HG03025 (cell line): Measurements from ENCODE around the gene DEAF1.
"Not testable (repeated sequence)": the region's sequence is repeated elsewhere in the genome, so short reads cannot be mapped to it uniquely, and the experiment has no call there.

Experiments
- ATAC-seq: cut with Tn5 transposase; IDR thresholded peaks from one replicate; pipeline ENCODE4 v1.9.1; 2021; ENCODE audit warnings: mild to moderate bottlenecking, moderate library complexity; ENCODE audit not compliant: unreplicated experiment, low FRiP score

DEAF1 gene

DNA sequence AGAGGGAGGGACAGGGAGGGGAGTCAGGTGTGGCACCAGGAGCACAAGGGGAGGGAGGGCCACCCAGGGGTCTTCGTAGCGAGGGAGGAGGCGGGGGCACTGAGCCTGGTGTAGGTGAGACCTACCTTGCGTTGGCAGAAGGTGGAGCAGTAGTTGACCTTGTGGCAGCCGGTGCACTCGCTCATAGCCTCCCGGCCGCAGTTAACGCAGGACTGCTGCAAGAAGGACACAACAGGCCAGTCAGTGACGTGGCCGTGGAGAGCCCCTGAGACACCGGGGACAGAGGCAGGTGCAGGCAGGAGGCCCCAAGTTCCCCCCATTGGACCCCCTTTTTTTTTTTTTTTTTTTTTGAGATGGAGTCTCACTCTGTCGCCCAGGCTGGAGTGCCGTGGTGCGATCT lies 41.2 kb downstream of the DEAF1 start:
- ATAC-seq: no peak

DNA sequence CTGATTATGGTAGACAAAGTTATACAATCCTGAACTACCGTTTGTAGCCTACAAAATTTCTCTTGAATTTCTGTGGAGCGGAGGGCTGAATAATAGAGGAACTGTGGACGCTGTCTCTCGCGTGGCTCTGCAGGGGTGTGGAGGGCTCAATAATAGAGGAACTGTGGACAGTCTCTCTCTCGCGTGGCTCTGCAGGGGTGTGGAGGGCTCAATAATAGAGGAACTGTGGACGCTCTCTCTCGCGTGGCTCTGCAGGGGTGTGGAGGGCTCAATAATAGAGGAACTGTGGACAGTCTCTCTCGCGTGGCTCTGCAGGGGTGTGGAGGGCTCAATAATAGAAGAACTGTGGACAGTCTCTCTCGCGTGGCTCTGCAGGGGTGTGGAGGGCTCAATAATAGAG lies 41.9 kb downstream of the DEAF1 start:
- not testable (repeated sequence) for ATAC-seq

DNA sequence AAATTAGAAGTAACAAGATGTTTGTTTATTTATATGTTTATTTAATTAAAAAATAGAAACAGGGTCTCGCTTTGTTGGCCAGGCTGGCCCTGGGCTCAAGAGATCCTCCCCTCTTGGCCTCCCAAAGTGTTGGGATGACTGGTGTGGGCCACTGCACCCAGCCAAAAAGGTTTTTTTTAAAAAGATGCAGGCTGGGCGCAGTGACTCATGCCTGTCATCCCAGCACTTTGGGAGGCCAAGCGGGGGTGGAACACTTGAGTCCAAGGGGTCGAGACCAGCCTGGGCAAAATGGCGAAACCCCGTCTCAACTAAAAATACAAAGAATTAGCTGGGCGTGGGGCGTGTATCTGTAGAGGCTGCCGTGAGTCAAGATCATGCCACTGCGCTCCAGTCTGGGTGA lies 44.5 kb downstream of the DEAF1 start:
- ATAC-seq: no peak

DNA sequence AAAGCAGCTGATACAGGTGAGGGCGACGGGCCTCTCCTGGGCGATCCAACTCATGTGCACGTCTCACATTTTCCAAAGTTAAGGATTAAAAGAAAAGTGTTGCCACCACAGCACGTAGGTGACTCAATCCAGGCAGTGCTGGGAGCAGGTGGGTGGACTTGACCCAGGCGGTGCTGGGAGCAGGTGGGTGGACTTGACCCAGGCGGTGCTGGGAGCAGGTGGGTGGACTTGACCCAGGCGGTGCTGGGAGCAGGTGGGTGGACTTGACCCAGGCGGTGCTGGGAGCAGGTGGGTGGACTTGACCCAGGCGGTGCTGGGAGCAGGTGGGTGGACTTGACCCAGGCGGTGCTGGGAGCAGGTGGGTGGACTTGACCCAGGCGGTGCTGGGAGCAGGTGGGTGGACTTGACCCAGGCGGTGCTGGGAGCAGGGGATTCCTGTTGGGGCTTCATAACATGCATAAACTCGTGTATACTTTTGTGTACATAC lies 47.3 kb downstream of the DEAF1 start:
- ATAC-seq: not testable (repeated sequence)

DNA sequence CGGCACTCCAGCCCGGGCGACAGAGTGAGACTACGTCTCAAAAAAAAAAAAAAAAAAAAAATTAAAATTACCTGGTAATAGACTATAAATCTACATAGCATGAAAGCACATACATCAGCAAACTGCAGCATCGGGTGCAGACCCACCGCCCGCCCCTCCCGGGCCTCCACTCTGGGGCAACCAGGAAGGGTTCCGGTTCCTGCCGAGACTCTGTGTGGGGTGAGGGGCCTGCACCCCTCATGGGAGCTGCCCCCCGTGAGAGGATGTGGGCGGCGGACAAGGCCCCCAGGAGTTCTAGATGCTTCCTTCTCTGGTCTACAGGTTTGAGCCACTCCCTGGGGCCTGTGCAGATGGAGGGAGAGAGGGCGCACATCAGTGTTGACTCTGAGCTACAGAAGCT lies 48.8 kb downstream of the DEAF1 start:
- ATAC-seq: no peak

DNA sequence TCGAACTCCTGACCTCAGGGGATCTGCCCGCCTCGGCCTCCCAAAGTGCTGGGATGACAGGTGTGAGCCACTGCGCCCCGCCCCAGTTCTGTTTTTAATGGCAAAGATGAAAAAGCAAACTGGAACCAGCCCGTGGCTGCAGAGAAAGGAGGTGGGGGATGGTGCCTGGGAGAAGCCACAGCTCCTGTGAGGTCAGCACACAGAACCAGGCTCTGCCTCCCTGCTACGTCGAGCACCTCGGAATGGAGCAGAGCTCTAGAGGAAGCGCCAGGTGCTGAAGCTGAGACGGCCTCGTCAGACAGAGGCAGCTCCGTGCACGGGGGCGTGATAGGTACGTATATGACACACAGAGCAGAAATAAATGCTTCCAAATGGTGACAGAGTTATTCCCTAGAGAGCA lies 49.5 kb downstream of the DEAF1 start:
- no peak for ATAC-seq

DNA sequence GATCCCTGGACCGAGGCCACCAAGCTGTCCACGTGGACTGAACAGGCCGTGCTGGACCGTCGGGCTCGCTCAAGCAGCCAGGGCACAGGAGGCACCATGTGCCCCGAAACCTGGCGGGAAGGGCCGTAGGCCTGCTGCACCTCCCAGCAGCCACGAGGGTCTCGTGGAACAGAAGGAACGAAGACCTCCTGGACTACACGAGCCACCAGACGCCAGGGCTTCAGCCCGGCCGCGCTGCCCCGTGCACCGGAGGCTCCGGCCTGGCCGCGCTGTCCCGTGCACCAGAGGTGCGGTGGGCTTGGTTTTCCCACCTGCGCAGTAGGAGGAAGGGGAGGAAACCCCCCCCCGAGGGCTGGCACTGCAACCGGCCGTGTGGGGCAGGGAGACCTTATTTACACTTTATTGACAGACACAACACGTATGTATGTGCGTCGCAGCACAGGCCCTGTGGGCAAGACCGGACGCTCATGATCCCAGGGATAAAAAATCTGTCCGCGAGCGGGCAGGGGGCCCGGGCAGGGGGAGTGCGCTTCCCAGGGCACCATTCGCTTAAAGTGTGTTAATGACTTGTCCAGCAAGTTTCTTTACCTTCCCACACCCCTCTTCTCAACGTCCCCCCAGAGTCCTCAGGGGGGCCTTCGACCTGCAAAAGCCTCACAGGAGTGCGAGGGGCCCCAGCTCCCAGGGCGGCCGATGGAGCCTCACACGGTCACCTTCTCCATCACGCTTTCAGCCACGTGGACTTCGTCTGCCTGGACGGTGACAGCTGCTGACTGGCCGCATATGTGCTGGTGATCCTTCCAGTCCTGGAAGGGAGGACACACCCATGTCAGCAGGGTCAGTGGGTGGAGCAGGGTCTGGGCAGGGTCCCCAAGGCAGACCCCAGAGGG lies 50.9 kb downstream of the DEAF1 start:
- ATAC-seq: no peak

DNA sequence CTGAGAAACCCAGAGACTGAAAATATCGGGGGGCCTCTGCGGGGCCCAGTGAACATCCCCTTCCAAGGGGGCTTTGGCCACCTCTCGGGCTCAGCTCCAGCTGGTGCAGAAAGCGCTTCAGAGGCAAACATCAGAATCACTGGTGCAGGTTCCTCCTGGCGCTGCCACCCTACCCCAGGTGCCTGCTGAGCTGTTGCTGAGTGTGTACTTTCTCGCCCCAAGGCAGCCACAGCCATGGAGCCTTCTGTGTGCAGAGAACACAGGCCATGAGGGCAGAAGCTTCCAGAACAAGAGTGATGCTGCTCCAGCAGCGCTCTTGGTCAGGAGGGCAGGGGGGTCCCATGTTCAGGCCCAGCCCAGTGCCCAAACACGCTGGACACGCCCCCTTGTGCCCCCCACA lies 51.7 kb downstream of the DEAF1 start:
- no peak for ATAC-seq

DNA sequence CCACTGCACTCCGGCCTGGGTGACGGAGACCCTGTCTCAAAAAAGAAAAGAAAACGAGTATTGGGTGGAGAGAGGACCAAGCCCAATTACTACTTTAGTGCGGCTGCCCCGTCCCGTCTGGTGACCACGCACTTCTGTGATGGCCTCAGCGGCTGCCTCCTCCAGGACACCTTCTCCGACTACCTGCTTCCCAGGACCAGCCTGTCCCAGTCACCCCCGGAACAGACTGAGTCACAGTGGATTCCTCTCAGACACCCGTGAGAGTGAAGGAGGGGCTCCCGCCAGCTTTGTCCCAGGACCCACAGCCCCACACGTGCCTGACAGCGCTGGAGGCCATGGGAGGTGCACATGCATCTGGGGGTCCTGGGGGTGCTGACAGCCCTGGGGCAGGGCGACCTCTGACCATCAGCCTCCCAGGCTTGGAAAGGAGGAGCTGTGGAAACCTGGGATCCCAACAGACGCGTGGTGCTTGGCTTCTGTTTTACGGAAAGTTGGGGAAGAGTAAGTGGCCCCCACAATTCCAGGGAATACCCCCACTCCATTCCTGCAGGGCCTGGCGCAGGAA lies 53.1 kb downstream of the DEAF1 start:
- ATAC-seq: no peak

DNA sequence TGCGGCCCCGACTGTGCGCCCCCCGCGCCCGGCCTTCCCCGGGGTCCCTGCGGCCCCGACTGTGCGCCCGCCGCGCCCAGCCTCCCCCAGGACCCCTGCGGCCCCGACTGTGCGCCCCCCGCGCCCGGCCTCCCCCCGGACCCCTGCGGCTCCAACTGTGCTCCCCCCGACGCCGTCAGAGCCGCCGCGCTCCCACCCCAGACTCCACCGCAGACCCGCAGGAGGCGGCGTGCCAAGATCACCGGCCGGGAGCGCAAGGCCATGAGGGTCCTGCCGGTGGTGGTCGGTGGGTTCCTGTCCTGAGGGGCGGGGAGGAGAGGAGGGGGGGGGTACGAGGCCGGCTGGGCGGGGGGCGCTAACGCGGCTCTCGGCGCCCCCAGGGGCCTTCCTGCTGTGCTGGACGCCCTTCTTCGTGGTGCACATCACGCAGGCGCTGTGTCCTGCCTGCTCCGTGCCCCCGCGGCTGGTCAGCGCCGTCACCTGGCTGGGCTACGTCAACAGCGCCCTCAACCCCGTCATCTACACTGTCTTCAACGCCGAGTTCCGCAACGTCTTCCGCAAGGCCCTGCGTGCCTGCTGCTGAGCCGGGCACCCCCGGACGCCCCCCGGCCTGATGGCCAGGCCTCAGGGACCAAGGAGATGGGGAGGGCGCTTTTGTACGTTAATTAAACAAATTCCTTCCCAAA lies 54.9 kb downstream of the DEAF1 start:
- no peak for ATAC-seq

DNA sequence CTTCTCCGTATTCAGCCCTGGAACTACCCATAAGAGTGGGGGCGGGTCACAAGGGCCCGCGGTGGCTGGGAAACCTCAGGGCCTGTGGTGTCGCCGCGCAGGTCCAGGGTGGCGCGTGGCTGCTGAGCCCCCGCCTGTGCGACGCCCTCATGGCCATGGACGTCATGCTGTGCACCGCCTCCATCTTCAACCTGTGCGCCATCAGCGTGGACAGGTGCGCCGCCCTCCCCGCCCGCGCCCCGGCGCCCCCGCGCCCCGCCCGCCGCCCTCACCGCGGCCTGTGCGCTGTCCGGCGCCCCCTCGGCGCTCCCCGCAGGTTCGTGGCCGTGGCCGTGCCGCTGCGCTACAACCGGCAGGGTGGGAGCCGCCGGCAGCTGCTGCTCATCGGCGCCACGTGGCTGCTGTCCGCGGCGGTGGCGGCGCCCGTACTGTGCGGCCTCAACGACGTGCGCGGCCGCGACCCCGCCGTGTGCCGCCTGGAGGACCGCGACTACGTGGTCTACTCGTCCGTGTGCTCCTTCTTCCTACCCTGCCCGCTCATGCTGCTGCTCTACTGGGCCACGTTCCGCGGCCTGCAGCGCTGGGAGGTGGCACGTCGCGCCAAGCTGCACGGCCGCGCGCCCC lies 55.6 kb downstream of the DEAF1 start:
- ATAC-seq: no peak

DNA sequence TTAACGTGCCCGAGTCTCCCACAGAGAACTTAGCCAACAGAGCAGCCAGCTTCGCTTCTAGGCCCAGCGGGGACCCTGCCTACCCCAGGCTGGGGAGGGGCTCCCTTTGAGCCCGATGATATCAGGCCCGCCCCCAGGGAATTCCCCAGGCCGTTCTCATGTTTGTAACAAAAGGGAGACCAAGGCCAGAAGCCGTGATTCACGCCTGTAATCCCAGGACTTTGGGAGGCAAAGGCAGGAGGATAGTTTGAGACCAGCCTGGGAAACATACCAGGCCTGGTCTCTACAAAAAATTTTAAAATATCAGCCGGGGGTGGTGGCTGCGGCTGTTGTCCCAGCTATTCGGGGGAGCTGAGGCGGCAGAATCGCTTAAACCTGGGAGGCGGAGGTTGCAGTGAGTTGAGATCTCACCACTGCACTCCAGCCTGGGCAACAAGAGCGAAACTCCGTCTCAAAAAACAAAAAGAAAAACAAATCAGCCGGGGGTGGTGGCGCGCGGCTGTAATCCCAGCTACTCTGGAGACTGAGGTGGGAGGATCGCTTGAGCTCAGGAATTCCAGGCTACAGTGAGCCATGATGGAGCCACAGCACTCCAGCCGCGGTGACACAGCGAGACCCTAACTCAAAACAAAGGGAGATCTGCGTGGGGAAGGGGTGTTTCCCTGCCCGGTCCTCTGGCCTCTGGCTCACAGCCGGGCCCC lies 56.2 kb downstream of the DEAF1 start:
- ATAC-seq: no peak

DNA sequence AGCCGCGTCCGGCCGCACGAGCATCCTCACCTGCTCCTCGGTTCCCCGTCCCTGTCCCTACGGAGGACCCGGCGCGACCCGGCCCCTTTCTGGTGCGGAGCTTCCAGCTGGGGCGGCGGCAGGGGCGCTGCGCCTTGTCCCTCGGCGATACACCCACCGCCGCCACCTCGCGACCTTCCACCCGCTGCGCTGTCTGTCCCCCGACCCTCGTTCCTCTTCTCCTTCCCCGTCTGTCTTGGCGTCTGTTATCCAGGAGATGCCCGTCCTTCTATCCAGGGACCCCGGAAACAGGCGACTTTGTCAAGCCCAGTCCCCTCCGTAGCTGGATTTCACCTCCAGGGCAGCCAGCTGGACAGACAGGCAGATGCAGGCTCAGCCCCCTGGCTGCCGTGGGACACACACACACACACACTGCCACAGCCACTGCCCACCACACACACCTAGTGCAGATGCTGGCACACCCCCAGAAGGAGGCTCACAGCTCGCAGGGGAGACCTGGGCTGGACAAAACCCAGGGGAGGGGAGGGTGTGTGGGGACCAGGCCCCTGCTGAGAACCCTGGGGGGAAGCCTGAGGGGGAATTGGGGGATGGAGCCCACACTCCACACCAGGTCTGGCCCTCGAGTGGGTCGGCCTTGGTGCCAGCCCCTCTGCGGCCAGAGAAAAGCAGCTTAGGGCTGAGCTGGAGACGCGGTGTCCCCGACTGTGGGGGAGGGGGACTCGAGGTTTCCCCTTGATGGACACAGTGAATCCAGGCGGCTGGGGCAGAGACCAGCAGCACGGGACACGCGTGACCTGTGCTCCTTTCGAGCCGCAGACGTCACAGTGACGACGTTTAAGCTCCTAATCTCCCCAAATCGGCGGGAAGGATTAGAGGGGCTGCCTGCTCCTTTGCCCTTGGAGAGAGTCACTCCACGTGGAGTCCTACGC lies 57.2 kb downstream of the DEAF1 start:
- no peak for ATAC-seq

DNA sequence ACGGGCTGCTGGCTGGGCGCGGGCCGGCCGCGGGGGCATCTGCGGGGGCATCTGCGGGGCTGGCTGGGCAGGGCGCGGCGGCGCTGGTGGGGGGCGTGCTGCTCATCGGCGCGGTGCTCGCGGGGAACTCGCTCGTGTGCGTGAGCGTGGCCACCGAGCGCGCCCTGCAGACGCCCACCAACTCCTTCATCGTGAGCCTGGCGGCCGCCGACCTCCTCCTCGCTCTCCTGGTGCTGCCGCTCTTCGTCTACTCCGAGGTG lies 57.8 kb downstream of the DEAF1 start:
- ATAC-seq: no peak

DNA sequence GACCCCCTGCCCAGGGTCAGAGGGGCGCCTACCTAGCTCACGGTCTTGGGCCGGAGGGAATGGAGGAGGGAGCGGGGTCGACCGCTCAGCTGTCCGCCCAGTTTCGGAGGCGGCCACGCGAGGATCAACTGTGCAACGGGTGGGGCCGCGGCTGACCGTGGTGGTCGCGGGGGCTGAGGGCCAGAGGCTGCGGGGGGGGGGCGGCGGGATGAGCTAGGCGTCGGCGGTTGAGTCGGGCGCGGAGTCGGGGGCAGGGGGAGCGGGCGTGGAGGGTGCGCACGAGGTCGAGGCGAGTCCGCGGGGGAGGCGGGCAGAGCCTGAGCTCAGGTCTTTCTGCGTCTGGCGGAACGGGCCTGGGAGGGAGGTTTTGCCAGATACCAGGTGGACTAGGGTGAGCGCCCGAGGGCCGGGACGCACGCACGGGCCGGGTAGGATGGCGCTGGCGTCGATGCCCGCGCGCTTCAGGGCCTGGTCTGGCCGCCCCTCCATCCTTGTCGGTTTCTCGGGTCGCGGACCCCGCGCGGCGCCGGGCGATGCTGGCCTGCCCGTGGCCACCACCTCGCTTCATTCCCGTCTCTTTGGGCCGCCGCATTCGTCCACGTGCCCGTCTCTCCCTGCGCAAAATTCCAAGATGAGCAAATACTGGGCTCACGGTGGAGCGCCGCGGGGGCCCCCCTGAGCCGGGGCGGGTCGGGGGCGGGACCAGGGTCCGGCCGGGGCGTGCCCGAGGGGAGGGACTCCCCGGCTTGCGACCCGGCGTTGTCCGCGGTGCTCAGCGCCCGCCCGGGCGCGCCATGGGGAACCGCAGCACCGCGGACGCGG lies 58.3 kb downstream of the DEAF1 start, which contains the start of gene DRD4:
TSS of gene DRD4 (plus strand) at position 759 of the 822 bp plus-strand sequence. CDS start at position 795, 36 bp downstream.
- no peak for ATAC-seq

DNA sequence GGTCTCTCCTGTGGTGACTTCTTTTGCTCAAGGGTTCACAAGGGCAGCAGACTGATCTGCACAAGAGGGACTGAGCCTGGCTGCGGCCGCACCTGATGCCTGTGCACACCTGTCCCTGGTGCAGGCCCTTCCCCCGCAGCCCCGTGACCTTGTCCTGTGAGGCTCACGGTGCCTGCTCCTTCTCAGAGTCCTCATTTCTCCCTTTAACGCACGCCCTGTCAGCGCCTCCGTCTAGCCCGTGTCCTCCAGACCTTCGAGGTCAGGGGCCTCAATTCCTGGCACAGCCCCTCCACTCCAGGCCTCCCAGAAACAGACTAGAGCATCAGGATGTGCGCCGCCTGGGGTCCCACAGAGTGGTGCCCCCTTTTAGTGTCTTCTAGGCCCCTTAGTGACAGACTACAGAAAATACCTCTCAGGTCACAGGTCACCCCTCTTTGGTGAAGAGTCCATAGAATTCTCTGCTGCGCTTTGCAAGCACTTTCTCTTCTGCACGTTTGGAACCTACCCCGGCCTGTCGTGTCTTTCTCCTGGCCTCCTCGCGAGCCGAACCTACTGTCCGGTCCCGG lies 59.0 kb downstream of the DEAF1 start:
- ATAC-seq: no peak

DNA sequence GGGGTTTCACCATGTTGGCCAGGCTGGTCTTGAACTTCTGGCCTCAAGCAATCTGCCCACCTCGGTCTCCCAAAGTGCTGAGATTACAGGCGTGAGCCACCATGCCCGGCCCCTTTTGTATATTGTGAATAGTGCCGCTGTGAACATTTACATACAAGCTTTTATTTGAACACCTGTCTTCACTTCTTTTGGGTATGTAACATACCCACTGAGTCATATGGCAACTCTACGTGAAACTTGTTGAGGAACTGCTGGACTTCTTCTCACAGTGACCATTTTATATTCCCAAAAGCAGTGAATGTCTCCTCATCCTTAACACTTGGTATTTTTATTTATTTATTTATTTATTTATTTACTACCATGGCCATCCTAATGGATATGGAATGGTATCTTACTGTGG lies 64.2 kb downstream of the DEAF1 start:
- no peak for ATAC-seq

DNA sequence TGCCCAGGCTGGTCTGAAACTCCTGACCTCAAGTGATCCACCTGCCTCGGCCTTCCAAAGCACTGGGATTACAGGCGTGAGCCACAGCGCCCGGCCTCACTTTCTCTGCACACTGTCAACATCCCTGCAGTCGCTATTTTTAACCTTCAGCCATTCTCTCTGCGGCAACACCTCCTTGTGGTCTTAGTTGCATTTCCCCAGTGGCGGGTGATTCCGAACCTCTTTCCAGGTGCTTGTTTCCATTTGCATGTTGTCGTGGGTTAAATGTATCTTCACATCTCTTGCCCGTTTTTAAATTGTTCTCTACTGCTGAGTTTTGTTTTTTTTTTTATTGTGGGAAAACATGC lies 65.8 kb downstream of the DEAF1 start:
- ATAC-seq: no peak
